LNCaP clone FGC (cell line): Measurements from ENCODE around the gene TMEM198.
A peak's percentile ranks its signal among the peaks of the same experiment; 100 is the strongest.

ENCODE experiments used
- DNase-seq: peaks from one replicate; pipeline ENCODE4 v3.0.0-alpha.2; 2011; ENCODE audit warnings: low read depth
- H3K4me3 ChIP-seq: 2 replicates; pipeline ENCODE4 v1.5.1; 2011; ENCODE audit warnings: mild to moderate bottlenecking, low read depth, low read length, control low read depth
- CTCF ChIP-seq: IDR thresholded peaks from 2 replicates; pipeline ENCODE4 v1.5.1; 2012; ENCODE audit warnings: mild to moderate bottlenecking; ENCODE audit not compliant: control insufficient read depth, insufficient read depth; ENCODE audit errors: extremely low read depth

Gene TMEM198

GRCh38 chr2:219515874-219516629, 27.8 kb upstream of the TMEM198 start:
- H3K4me3 ChIP-seq: no peak overlapping the region
- TF ChIP-seq CTCF: no peak
- no peak for DNase-seq

GRCh38 chr2:219516888-219517287, 26.9 kb upstream of the TMEM198 start:
- H3K4me3 ChIP-seq: no peak overlapping the region
- no peak for DNase-seq
- TF ChIP-seq CTCF: no peak

- no peak for DNase-seq
These were observed 25.7 kb upstream of the TMEM198 start for GRCh38 chr2:219517954-219518778.

GRCh38 chr2:219519526-219519916, 24.3 kb upstream of the TMEM198 start:
- no peak overlapping the region for H3K4me3 ChIP-seq
- no peak for DNase-seq
- TF ChIP-seq CTCF: no peak

More at GRCh38 chr2:219517954-219518778, 25.7 kb upstream of the TMEM198 start:
- H3K4me3 ChIP-seq: no peak overlapping the region
- TF ChIP-seq CTCF: no peak

- TF ChIP-seq CTCF: no peak
- no peak overlapping the region for H3K4me3 ChIP-seq
- DNase-seq: no peak
These were observed 23.7 kb upstream of the TMEM198 start for GRCh38 chr2:219520079-219520478.

- DNase-seq: no peak
- H3K4me3 ChIP-seq: no peak overlapping the region
- TF ChIP-seq CTCF: peak; percentile 64
These were observed 22.6 kb upstream of the TMEM198 start for GRCh38 chr2:219521066-219521880.
